Measurements from ENCODE around the gene TSPAN5.

TSPAN5 gene

DNA sequence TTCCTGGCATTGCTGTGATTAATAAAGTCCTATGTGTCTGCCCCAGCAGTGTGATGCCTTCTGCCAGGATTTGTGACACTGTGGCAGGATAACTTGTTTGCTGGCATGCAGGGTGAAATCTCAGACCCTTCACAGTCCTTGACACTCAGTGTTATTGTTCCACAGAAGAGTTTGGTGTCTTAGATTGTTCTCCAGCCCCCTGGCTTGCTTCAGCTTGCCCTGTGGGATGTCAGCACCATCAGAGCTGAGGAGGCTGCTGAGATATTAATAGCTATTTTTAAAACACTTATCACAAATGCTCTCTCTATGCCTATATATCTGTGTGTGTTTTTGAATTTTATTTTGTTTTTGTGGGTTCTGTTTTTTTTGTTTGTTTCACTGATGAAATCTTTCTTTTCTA lies 136.9 kb downstream of the TSPAN5 start:
- H3K27ac ChIP-seq, result no peak overlapping the region
- TF ChIP-seq, protein P1, sequence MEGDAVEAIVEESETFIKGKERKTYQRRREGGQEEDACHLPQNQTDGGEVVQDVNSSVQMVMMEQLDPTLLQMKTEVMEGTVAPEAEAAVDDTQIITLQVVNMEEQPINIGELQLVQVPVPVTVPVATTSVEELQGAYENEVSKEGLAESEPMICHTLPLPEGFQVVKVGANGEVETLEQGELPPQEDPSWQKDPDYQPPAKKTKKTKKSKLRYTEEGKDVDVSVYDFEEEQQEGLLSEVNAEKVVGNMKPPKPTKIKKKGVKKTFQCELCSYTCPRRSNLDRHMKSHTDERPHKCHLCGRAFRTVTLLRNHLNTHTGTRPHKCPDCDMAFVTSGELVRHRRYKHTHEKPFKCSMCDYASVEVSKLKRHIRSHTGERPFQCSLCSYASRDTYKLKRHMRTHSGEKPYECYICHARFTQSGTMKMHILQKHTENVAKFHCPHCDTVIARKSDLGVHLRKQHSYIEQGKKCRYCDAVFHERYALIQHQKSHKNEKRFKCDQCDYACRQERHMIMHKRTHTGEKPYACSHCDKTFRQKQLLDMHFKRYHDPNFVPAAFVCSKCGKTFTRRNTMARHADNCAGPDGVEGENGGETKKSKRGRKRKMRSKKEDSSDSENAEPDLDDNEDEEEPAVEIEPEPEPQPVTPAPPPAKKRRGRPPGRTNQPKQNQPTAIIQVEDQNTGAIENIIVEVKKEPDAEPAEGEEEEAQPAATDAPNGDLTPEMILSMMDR (conservative IDR thresholded peaks at IDR 0.05), result no peak

DNA sequence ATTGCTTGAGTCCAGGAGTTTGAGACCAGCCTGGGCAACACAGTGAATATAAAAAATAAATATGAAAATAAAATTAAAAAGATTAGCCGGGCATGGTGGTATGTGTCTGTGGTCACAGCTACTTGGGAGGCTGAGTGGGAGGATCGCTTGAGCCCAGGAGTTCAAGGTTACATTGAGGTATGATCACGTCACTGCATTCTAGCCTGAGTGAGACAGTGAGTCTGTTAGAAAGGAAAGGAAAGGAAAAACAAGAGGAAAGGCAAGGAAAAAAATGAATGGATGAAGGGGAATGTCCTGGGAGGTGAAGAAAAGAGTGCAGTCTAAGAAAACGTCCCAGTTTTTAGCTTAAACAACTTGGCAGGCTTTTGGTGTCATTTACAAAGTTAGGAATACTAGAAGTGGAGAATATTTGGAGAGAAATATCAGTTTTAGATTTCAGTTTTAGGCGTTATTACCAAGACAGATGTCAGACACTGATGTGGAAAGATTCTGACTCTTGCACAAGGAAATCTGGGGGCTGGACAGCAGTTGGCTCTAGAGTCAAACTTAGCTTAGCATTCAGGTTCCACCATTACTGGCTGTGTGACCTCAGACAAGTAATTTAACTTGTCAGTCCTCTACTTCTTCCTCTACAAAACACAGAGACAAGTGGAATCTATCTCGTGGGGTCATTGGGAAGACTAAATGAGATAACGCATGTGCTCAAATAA lies 139.0 kb downstream of the TSPAN5 start:
- TF ChIP-seq, protein P1 (conservative IDR thresholded peaks at IDR 0.05), result no peak
- no peak overlapping the region for H3K27ac ChIP-seq

DNA sequence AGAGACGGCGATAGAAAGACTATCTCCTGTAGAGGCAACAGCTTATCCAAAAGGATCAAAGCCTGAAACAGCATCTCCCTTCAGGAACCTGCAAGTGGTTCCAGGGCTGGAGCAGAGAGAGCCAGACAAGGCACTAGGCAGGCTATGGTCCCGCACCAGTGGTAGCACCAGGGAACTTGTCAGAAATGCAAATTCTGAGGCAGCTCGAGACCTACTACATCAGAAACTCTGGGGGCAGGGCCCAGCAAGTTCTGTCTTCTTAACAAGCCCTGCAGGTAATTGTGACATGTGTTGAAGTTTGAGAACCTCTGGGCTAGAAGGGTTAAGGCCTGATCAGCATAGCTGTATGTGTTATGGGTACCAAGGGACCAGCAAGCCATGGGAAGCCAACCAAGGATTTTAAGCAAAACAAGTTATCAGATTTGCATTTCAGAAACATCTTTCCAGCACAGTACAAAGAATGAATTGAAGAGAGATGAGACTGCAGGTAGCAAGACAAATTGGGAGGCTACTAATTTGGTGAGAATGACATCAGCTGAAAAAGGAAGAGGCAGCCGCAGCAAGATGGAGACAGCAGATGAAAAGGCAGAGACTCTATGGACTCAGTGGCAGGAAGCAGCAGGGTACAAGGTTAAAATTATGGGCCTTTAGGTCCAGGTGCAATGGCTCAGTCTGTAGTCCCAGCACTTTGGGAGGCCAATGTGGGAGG lies 139.7 kb downstream of the TSPAN5 start:
- TF ChIP-seq, protein P1 (conservative IDR thresholded peaks at IDR 0.05), result no peak
- H3K27ac ChIP-seq, result no peak overlapping the region

DNA sequence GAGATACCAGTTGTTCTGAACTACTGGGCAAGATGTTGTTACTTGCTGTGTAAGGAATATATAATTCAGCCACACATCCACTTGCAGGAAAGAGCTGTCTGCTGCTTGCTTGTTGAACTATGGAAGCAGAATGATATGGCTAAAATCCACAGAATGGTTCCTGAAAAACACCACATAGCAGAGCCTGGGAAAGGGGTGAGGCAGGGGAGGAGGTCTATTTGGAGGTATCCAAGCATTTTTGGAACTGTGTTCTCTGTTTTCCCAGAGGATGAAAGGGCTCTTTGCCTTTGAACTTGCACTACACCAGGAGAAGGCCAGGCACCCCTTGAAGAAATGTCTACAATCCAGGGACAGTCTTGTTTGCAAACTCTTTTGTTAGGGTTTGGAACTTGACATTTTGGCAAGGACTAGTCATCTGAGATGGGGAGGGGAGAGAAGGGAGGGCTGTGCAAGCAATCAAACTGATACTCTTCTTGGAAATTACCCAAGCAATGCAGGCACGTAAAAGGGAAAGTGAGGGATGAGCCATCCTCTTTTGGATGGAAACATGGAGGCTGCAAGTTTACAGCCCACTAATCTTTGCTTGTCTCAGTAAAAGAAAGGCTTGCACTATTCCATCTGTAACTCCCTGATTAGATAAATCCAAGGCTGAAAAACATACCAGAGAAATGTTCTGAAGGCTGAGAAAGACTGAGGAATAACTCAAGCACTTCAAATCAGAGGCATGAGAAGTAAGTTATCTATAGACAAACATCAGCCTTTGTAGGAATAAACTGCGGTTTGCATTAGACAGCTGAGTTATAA lies 141.0 kb downstream of the TSPAN5 start:
- TF ChIP-seq, protein P1 (conservative IDR thresholded peaks at IDR 0.05), result no peak
- peak overlapping the region; percentile 38 for H3K27ac ChIP-seq

DNA sequence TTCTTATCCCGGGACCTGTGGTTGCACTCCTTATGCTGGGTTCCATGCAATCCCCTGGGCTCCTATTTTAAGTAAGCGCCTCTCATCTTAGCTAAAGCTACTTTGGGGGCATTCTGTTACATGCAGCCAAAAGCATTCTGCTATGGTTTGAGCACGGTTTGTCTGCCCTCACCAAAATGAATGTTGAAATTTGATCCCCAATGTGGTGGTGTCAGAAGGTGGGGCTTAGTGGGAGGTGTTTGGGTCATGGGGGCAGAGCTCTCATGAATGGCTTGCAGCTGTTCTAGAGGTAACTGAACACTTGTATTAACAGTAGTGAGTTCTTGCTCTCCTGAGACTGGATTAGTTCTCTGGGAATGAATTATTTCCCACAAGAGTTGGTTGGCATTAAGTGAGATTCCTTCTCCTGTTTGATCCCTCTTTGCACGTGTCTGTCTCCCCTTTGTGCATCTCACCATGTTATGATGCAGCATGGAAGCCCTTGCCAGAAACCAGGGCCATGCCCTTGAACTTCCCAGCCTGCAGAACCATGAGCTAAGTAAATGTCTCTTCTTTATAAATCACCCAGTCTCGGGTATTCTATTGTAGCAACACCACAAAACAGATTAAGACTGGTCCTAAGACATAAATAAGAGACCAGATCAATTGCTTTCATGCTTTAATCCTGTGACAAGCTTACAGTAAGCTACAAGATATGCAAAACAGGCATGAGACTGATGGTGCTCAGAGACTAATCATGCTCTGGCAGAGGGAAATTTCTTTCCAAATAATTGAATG lies 141.8 kb downstream of the TSPAN5 start:
- peak overlapping the region; percentile 38 for H3K27ac ChIP-seq
- TF ChIP-seq, protein P1 (conservative IDR thresholded peaks at IDR 0.05), result no peak

DNA sequence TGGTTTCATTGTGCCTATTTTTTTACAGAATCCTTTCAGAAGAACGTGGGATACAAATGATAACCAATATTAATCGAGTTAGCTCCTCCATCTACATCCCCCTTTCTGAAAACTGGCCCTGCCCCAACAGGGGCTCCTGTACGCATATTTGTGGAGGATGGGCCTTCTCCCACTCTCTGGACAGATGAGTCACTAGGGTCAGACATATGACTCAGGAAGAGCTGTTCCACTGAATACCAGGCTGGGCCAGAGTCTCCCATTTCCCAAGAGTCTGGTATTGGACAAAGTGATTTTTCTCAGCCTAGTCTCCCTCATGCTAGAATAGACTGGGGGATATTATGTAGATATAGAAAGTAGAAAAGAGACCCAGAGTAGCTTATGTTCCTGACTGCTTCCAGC lies 142.4 kb downstream of the TSPAN5 start:
- TF ChIP-seq, protein P1 (conservative IDR thresholded peaks at IDR 0.05), result no peak
- H3K27ac ChIP-seq, result no peak overlapping the region

Data from VCaP (cell line).